ENCODE results near the gene LRRC8D. TPM values are rescaled to one million over a fixed set of nuclear protein-coding genes. Genes with fewer than 3 reads are reported as not detected.
"Not testable (repeated sequence)": the region's sequence is repeated elsewhere in the genome, so short reads cannot be mapped to it uniquely, and the experiment has no call there.

The LRRC8D gene
- total RNA-seq, 1 donor from 2014 or later = 6.2 TPM

- intact Hi-C loops (cut with DNase I) = loop anchor here (5.0 to 10.0 kb wide), 3 partner anchors 140 to 500 kb away; partner anchors contain the start of gene LRRC8D
- not testable (repeated sequence) for ATAC-seq; DNase-seq (ENCODE audit: missing footprints)
These were observed 163.8 kb downstream of the LRRC8D start for GRCh38 chr1:89984564-89985116.

GRCh38 chr1:89986020-89986419, 165.2 kb downstream of the LRRC8D start:
- ATAC-seq (no peak), DNase-seq (ENCODE audit: missing footprints) (no peak)
- intact Hi-C loops (cut with DNase I) = loop anchor here (5.0 to 10.0 kb wide), 3 partner anchors 141 to 501 kb away; partner anchors contain the start of gene LRRC8D

Other genes with a start within 250 kb of the LRRC8D start
- 7.7 TPM for gene LRRC8C, start 187.9 kb upstream of the LRRC8D start, total RNA-seq
- 17.4 TPM for gene ZNF326, start 174.1 kb downstream of the LRRC8D start, total RNA-seq

All from Right ventricle myocardium inferior (tissue), 1 donor.